ENCODE data around the gene ZBTB7C.
"Not testable (repeated sequence)": the region's sequence is repeated elsewhere in the genome, so short reads cannot be mapped to it uniquely, and the experiment has no call there.

The ZBTB7C gene

GRCh38 chr18:48290162-48290926 is 118.8 kb downstream of the ZBTB7C start:
- peaks cover 2 to 6% of the 10 kb centered on the region in 2 donors for H3K9me3 Mint-ChIP-seq
- H3K27ac Mint-ChIP-seq, result no peak overlapping the region
- H3K4me3 Mint-ChIP-seq, result no peak overlapping the region
- H3K4me1 Mint-ChIP-seq, result no peaks in the 10 kb centered on the region
- DNase-seq (no peak), ATAC-seq (replicated peaks) (no peak)
- no peaks in the 10 kb centered on the region for H3K36me3 Mint-ChIP-seq
- H3K27me3 Mint-ChIP-seq, result peaks cover 0 to 5% of the 10 kb centered on the region in 2 donors

- H3K9me3 Mint-ChIP-seq, result peaks cover 10 to 13% of the 10 kb centered on the region in 2 donors
- peaks cover 0 to 4% of the 10 kb centered on the region in 2 donors for H3K27me3 Mint-ChIP-seq
- H3K36me3 Mint-ChIP-seq, result no peaks in the 10 kb centered on the region
- no peak for DNase-seq
- H3K4me3 Mint-ChIP-seq, result no peak overlapping the region
- no peak overlapping the region for H3K27ac Mint-ChIP-seq
- no peak for ATAC-seq (replicated peaks)
- H3K4me1 Mint-ChIP-seq, result no peaks in the 10 kb centered on the region
These were observed 124.4 kb downstream of the ZBTB7C start for GRCh38 chr18:48284743-48285142.

- peaks cover 9 to 13% of the 10 kb centered on the region in 2 donors for H3K9me3 Mint-ChIP-seq
- H3K4me3 Mint-ChIP-seq; ATAC-seq (replicated peaks): not testable (repeated sequence)
These were observed 125.2 kb downstream of the ZBTB7C start for GRCh38 chr18:48284011-48284410.

GRCh38 chr18:48281460-48281859 is 127.7 kb downstream of the ZBTB7C start:
- DNase-seq; ATAC-seq (replicated peaks); H3K4me1 Mint-ChIP-seq; H3K27ac Mint-ChIP-seq; H3K36me3 Mint-ChIP-seq; H3K27me3 Mint-ChIP-seq; H3K4me3 Mint-ChIP-seq: not testable (repeated sequence)
- peaks cover 9 to 13% of the 10 kb centered on the region in 2 donors for H3K9me3 Mint-ChIP-seq

More at GRCh38 chr18:48284011-48284410, 125.2 kb downstream of the ZBTB7C start:
- not testable (repeated sequence) for H3K27me3 Mint-ChIP-seq, DNase-seq, H3K27ac Mint-ChIP-seq, H3K36me3 Mint-ChIP-seq, H3K4me1 Mint-ChIP-seq

DNA sequence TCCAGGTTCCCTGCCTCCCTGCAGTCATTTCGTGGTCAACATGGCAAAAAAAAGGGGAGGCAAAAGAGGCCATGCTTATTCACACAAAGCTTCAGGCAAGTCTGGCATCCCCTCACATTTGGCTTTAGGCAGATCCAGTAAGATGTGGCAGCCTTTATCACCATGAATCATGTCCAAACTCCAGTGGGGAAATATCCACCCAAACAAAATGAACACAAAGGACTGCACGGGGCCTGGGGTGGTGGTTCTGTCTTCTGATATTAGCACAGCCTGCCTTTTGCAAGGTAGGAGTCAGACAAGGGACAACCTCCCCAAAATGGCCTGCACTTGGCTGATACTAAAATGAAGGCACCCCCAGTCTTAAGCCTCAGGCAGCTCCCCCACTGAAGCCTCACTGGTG is 129.9 kb downstream of the ZBTB7C start:
- DNase-seq, result no peak
- ATAC-seq (replicated peaks), result no peak
- Mint-ChIP-seq H3K4me1 (no peaks in the 10 kb centered on the region), H3K4me3 (no peak overlapping the region), H3K9me3 (peaks cover 1 to 5% of the 10 kb centered on the region in 2 donors), H3K27ac (peak overlapping the region; percentile 59), H3K36me3 (no peaks in the 10 kb centered on the region), H3K27me3 (peaks cover 0 to 8% of the 10 kb centered on the region in 2 donors)

DNA sequence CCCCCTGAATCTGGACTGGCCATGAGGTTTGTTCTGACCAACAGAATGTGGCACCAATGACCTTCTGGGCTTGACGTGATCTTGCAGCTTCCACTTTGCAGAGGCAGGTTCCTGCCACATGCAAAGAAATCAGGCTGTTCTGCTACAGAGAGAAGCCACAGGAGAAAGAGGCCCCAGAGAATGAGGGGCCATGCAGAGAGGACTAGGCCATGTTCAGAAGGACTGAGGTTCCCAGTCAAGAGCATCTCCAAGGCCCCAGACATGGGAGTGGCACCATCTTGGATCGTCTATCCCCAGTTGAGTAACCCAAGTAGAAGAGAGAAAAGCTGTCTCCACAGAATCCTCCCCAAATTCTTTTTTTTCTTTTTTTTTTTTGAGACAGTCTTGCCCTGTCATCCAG is 131.1 kb downstream of the ZBTB7C start:
- H3K4me3 Mint-ChIP-seq, result no peak overlapping the region
- H3K27ac Mint-ChIP-seq, result no peak overlapping the region
- no peaks in the 10 kb centered on the region for H3K36me3 Mint-ChIP-seq

GRCh38 chr18:48274301-48274700 is 134.9 kb downstream of the ZBTB7C start:
- Mint-ChIP-seq H3K4me3 (no peak overlapping the region), H3K36me3 (no peaks in the 10 kb centered on the region), H3K9me3 (no peaks in the 10 kb centered on the region), H3K27me3 (peaks cover 0 to 4% of the 10 kb centered on the region in 2 donors), H3K4me1 (no peaks in the 10 kb centered on the region), H3K27ac (no peak overlapping the region)
- no peak for ATAC-seq (replicated peaks)
- no peak for DNase-seq

More for the DNA sequence above, 131.1 kb downstream of the ZBTB7C start:
- Mint-ChIP-seq H3K9me3 (peaks cover 0 to 1% of the 10 kb centered on the region in 2 donors), H3K4me1 (no peaks in the 10 kb centered on the region), H3K27me3 (peaks cover 0 to 4% of the 10 kb centered on the region in 2 donors)
- no peak for DNase-seq
- no peak for ATAC-seq (replicated peaks)

- no peak overlapping the region for H3K4me3 Mint-ChIP-seq
- no peaks in the 10 kb centered on the region for H3K4me1 Mint-ChIP-seq
- H3K27me3 Mint-ChIP-seq, result no peaks in the 10 kb centered on the region
- H3K36me3 Mint-ChIP-seq, result no peaks in the 10 kb centered on the region
- no peak for ATAC-seq (replicated peaks)
- no peak for DNase-seq
- H3K9me3 Mint-ChIP-seq, result no peaks in the 10 kb centered on the region
- H3K27ac Mint-ChIP-seq, result no peak overlapping the region
These were observed 138.3 kb downstream of the ZBTB7C start for GRCh38 chr18:48270929-48271328.

GRCh38 chr18:48265328-48265727 is 143.9 kb downstream of the ZBTB7C start:
- Mint-ChIP-seq H3K4me1 (no peaks in the 10 kb centered on the region), H3K9me3 (no peaks in the 10 kb centered on the region), H3K36me3 (no peaks in the 10 kb centered on the region), H3K27ac (no peak overlapping the region), H3K4me3 (no peak overlapping the region), H3K27me3 (no peaks in the 10 kb centered on the region)
- ATAC-seq (replicated peaks), result no peak
- no peak for DNase-seq

DNA sequence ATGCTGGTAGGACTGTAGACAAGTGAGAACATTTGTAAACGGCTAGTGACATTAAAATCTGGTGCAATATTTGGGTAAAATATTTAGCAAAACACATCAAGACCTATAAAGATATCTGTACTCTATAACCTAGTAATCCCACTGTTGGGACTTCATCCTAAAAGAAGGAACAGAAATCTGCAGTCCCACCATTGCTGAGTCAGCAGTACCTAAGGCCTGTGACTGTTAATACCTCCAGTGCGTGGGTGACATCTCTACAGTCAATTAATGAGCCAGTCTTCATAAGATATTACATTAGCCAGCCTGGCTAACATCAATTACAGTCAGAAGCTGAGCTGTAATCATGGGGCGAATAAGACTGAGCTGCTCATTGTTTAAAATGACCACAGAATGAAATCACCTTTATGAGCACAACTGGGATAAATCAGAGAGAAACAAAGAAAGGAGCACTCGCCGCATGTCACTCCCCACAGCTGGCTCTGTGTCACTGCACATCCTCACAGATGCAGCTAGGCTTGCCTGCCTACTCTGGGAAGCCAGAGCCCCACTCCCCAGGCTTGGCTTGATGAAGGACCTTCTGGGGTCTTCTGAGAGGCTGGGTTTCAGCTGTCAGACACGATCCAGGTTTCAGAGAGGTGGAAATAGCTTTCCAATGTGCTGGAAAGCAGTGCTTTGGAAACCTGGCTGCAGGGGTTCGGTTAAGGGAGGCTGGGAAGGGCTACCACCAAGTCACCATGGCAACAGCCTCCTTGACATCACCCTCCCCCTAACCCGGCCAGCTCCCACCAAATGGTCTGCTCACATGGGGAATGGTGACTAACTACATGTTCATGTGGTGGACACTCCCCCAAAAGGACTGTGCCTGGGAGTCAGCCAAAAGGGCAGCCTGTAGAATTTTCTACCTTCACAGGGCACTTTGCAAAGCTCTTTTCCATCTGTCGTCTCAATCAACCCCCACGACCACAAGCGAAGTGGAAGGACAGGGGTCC is 145.0 kb downstream of the ZBTB7C start:
- no peak overlapping the region for H3K27ac Mint-ChIP-seq
- no peaks in the 10 kb centered on the region for H3K4me1 Mint-ChIP-seq
- ATAC-seq (replicated peaks), result no peak
- no peak for DNase-seq
- H3K4me3 Mint-ChIP-seq, result no peak overlapping the region
- H3K36me3 Mint-ChIP-seq, result no peaks in the 10 kb centered on the region
- peaks cover 0 to 5% of the 10 kb centered on the region in 2 donors for H3K27me3 Mint-ChIP-seq
- H3K9me3 Mint-ChIP-seq, result no peaks in the 10 kb centered on the region

- Mint-ChIP-seq H3K9me3 (no peaks in the 10 kb centered on the region), H3K4me1 (no peaks in the 10 kb centered on the region), H3K36me3 (no peaks in the 10 kb centered on the region), H3K4me3 (no peak overlapping the region), H3K27ac (no peak overlapping the region), H3K27me3 (peaks cover 0 to 7% of the 10 kb centered on the region in 2 donors)
- no peak for ATAC-seq (replicated peaks)
- DNase-seq, result no peak
These were observed 145.9 kb downstream of the ZBTB7C start for GRCh38 chr18:48263192-48263853.

DNA sequence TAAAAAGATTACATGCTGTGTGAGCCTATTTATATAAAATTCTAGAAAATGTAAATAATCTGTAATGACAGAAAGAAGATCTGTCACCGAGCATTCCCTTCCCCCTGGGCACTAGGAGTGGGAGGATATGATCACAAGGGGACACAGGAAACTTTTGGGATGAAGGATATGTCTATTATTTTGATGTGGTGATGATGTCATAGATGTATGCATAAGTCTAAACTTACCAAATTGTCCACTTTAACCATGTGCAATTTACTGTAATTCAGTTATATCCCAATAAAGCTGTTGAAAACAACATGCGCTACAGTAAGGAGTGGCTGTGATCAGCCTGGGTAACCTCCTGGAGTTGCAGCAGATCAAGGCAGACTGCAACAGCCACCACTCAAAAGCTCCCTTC is 148.9 kb downstream of the ZBTB7C start:
- no peak for ATAC-seq (replicated peaks)
- Mint-ChIP-seq H3K4me1 (no peaks in the 10 kb centered on the region), H3K27ac (no peak overlapping the region), H3K9me3 (peaks cover 6 to 8% of the 10 kb centered on the region in 2 donors), H3K27me3 (peaks cover 0 to 7% of the 10 kb centered on the region in 2 donors), H3K36me3 (no peaks in the 10 kb centered on the region), H3K4me3 (no peak overlapping the region)
- no peak for DNase-seq

GRCh38 chr18:48256848-48257247 is 152.3 kb downstream of the ZBTB7C start:
- no peak overlapping the region for H3K4me3 Mint-ChIP-seq
- no peak for DNase-seq
- H3K4me1 Mint-ChIP-seq, result no peaks in the 10 kb centered on the region
- ATAC-seq (replicated peaks), result no peak
- H3K27me3 Mint-ChIP-seq, result peaks cover 12 to 27% of the 10 kb centered on the region in 2 donors
- H3K36me3 Mint-ChIP-seq, result no peaks in the 10 kb centered on the region
- no peak overlapping the region for H3K27ac Mint-ChIP-seq
- H3K9me3 Mint-ChIP-seq, result peaks cover 12 to 15% of the 10 kb centered on the region in 2 donors

DNA sequence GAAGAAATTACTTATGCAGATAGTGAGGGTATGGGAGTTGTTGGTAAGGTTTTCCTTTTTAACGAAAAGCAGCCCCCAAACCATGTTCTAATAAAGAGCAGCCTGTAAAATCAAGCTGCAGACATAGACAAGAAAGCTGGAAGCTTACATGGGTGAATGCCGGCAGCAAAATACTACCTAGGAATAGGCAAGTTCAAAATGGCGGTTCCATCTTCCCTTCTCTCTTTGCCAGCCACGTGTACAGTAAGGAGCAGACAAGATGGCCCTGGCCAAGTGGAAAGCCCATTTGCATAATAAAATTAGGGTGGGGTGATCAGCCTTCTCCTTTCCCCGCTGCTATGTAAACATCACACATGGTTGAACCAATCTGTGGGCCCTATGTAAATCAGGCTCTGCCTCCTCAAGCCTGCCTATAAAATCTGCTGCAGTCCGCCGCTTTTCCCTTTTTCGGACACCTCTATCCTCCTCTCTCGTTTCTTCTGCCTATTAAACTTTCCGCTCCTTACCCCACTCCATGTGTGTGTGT is 155.0 kb downstream of the ZBTB7C start:
- peaks cover 12 to 15% of the 10 kb centered on the region in 2 donors for H3K9me3 Mint-ChIP-seq
- no peak for DNase-seq

More for the DNA sequence above, 155.0 kb downstream of the ZBTB7C start:
- Mint-ChIP-seq H3K27me3 (peaks cover 16 to 31% of the 10 kb centered on the region in 2 donors), H3K4me3 (no peak overlapping the region), H3K36me3 (no peaks in the 10 kb centered on the region), H3K4me1 (no peaks in the 10 kb centered on the region), H3K27ac (no peak overlapping the region)
- no peak for ATAC-seq (replicated peaks)

Data from stimulated activated naive B cell treated with anti-CD40 and anti-IgM and Interleukin-4, amounts not matched to agents 10 μg/mL and 1 μg/mL and 100 μg/mL, for 72 hours (primary cell).